Renal cortex interstitium (tissue), 11 donors: ENCODE data around the gene BCO2. TPM values are rescaled to one million over a fixed set of nuclear protein-coding genes. Genes with fewer than 3 reads are reported as not detected.

Experiments used
- DNase-seq, 11 donors: peaks; one replicate each; pipeline ENCODE4 v3.0.0-alpha.2; 2013; ENCODE audit warnings: low read depth in 9 of 11, low spot score in 4 of 11; ENCODE audit errors: extremely low read depth in 1 of 11
- polyA plus RNA-seq, 3 donors: library from polyadenylated mRNA; unstranded; fragments of 120-200 nt; gene quantifications; one replicate each; pipeline ENCODE4 v1.2.1, GENCODE V29; 2013; ENCODE audit not compliant: insufficient read length in 3 of 3

Gene BCO2
- polyA plus RNA-seq, 3 donors, result 3.1 to 6.3 (median 3.5) TPM

DNA sequence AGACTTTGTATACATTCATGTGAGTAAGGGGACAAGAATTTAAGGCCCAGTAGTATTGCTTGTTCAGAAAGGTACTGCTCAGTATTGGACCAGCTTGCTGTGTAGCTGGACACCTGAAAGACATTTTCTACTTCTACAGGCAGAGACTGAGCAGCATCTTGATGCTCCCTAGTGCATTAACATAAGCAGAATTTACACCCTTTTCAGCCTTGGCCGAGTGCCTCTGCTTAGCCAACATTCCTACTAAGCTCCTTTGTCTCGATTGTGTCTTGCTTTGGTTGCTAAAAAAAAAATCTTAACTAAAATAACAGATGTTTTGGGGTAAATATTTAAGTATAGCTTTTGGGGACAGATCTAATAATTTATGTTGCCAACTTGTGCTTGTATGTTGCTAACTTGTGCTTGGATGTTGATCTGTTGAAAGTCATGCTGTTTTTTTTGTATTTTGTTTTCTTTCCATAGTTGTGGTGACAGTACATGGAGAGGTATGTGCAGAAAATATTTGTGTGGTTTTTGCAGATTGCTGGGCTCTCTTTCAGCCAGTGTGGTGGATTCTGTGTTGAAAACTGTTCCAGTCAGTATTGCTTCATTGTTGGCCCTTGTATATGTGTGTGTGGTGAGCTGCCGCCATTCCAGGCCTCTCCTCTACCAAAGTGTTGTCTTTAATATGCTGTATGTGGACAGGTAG, 54.6 kb downstream of the BCO2 start:
- DNase-seq, result no peak

DNA sequence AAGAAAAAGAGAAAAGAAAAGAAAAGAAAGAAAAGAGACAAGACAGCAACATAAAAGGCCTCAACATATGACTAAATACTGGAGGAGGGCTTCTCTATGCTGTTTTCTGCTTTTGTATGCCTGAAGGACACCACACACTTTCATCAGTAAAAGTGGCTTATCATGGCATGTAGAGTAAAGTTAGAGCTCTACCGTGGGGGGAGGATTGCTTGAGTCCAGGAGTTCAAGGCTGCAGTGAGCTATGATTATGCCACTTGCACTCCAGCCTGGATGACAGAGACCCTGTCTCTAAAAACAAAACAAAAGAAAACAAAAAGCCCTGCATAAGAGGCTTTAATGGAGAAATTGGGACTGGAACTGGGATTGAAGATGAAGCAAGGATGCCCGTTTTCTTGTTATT, 56.6 kb downstream of the BCO2 start:
- no peak for DNase-seq

DNA sequence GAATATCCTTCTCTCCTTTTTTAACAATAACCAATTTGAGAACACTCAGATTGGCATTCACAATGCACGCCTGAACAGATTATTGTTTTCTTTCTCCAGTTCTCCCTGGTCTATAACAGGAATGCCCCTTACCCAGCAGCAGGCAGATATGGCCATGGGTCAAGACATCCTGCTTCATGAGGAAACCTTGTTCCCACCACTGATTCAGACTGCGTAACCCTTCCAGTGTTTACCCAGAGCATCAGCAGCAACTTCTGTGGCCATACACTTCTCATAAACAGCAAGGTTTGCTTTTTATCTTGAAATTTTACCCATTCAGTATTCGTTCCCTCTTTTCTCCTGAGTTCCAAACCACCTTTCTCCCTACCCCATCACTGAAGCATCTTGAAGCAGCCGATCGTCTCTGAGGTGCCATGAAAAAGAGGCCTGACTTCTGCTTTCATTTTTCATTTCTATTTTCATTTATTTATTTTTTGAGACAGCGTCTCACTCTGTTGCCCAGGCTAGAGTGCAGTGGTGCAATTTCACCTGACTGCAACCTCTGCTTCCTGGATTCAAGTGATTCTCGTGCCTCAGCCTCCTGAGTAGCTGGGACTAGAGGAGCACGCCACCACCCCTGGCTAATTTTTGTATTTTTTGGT, 60.6 kb downstream of the BCO2 start:
- no peak for DNase-seq

DNA sequence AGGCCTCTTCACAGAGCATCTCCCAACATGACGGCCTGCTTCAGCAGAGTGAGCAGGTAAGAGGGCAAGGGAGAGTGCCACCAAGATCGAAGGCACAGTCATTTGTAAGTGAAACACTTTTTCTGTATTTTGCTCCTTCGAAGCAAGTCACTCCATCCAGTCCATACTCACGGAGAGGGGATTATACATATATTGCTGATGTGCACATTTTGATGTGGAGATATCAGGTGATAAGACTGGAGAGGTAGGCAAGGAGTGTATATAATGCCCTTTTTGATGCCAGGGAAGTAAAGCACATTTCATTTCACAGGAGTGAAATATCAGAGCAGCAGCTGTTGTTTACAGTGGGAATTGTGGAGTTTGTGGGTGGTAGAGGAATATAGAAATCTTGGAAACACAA, 62.1 kb downstream of the BCO2 start:
- no peak for DNase-seq

DNA sequence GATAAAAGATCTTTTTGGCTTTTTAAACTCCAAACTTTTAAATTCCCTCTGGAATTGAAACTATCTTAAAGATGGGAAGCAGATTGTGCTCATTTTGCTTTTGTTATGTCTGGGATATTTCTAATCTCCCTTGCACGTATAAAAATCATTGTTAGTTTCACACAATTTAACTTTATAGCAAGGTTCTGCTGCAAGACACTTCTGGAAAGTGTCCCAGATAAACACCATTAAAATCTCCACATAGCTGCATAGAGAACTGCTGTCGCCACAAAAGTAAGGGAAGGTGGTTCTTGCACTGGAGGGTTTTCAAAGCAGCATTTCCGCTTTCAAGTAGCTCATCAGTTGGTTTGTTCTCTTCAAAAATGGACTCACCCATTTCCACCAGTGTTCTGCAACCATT, 62.7 kb downstream of the BCO2 start:
- DNase-seq, result peak in 2 of 11 donors; percentile 26 to 34

DNA sequence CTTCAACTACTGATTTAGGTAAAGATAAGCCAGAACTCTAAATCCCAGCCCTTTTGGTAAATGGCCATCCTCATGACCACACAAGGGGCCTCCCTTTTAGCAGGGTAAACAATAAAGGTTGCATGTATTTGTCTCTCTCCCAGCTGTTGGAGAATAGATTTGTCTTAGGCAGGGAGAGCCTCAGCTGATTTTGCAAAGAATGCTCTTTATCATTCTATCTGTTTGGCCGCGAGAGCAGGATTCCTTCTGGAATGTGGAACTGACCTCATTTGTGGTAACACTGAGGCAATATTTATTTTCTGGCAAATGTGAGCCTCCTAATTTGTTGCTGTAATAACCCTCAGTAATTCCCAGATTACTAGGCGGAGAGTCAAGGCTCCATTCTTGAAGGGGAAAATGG, 66.2 kb downstream of the BCO2 start:
- DNase-seq, result no peak

DNA sequence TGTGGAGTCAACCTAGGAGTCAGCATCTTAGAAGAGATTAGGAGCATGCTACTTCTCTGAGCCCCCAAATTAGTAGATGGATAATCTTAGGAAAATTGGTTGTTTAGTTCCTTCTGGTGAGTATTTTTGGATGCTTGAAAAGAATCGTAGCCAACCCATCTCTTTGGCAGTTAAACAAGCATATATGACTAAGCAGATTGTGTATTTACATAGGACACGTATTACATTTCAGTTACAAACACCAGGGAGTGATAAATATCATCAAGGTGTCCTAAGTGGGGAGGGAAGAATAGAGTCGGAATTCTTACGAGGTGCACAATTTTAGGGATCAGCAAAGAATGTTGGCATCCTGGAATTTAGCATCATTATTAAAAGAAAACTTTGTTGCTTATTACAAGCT, 71.9 kb downstream of the BCO2 start:
- DNase-seq, result no peak

DNA sequence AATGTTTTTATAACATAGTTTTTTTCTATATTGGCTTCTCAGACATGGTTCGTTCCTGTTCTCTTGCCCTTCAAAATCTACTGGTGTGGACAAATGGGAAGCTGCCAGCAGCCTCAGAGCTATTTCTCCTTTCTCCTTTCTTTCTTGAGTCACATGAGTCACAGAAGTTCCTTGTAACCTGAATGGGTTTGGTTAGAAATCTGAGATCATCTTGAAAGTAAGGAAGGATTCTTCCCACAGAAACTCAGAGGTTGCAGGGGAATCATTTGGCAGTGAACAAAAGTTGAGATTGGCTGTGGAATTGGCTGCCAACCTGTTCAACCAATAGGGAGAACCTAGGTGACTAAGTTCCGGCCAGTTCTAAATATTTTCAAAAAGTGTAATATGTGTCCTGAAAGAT, 72.9 kb downstream of the BCO2 start:
- DNase-seq, result no peak

DNA sequence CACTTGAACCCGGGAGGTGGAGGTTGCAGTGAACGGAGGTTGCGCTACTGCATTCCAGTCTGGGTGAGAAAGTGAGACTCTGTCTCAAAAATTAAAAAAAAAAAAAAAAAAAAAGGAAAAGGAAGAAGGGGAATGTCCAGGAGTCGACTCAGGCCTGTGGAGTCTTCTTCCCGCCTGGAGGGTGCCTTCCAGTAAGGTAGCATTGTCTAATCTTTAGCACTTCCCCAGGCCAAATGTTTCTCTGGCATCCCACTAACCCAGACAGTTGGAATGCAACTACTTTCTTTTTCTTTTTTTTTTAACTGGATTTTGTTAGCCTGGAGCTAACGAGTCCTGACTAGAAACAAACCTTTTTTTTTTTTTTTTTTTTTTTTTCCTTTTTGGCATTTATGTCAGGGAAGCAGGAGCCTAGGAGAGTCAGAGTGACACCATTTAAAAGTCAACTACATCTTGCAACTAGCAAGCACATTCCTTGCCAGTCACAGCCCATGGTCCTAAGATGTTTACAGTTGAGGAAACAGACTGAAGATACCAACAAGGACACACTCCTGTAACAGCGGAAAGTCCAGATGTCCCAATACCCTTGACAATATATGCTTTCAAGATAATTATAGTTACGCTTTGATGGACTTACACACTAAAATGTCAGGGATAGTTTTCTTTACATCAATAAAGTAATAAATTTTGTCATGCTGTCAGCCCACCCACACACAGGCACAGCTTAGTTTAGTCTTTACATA, 74.7 kb downstream of the BCO2 start:
- DNase-seq, result peak in 3 of 11 donors; percentile 9 to 26 (median 18)

DNA sequence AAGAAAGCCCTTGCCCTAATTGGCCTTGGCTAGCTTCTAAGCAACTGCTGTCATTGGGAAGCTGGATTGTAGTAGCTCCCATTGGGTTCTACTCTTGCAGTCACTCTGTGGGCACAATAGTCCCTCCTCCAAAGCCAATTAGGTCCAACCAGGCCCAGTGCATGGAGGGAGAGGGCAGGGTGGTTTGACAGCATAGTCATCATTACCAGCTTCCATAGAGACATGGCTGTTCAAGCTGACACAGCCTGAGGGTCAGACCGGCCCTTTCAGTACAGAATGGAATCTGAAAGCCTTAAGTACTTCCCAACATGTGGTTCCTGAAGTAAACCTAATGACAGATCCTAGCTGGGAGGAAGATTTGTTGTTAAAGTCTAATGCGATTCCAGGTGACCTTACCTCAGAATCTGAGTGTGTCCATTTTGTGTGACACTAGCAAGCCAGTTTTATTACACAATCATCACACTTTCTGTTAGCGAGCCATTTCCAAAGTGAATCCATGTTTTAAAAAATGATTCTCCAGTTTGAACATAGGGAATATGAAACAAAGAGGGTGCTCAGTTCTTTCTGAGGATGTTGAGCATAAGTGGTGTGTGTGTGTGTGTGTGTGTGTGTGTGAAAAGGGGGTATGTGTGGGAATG, 78.4 kb downstream of the BCO2 start:
- no peak for DNase-seq

DNA sequence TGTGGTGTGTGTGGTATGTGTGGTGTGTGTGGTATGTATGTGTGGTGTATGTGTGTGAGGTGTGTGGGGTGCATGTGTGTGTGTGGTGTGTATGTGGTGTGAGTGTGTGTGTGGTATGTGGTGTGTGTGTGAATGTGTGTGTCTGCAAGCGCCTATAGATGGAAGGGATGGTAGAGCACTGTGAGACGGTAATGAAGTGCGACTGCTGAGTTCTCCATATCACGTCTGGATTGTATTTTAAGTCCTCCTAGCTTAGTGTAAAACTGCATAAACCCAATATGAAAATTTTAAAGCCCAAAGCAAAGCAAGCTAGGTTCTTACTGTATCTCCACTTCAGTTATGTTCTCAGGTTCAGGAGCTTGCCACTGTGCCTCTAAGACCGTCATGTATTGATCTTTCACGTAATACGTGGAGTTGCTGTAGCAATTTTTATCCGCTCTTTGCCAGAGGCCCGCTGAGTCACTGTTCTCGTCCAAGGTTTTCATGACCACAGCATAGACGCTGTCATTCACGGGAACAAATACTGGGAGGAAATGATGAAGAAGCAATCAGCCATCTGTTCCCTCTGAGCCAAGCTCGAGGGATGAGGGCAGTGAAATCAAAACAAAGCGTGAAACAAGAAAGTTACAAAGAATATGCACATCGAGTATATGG, 79.9 kb downstream of the BCO2 start:
- no peak for DNase-seq

DNA sequence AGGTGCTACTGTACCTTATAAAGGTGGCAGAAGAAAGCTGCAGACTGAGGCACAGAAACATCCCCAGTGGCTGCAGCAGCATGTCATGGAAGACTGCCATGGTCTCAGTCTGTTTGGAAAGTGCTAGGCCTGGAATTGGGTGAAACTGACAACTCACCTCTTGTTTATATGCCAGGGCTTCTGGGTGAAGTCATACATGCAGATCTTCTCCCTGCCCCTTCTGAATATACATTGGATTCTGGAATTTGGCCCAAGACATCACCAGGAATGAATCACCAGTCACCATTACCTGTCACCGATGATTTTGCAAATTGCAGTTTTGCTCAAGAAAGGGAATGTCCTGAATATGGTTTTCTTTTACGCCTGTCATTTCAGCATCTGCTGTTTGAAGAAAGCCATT, 85.2 kb downstream of the BCO2 start, which contains the start of gene PLET1:
TSS of gene PLET1 (minus strand) at position 371 of the 400 bp plus-strand sequence. CDS start at position 100, 271 bp downstream.
- no peak for DNase-seq

DNA sequence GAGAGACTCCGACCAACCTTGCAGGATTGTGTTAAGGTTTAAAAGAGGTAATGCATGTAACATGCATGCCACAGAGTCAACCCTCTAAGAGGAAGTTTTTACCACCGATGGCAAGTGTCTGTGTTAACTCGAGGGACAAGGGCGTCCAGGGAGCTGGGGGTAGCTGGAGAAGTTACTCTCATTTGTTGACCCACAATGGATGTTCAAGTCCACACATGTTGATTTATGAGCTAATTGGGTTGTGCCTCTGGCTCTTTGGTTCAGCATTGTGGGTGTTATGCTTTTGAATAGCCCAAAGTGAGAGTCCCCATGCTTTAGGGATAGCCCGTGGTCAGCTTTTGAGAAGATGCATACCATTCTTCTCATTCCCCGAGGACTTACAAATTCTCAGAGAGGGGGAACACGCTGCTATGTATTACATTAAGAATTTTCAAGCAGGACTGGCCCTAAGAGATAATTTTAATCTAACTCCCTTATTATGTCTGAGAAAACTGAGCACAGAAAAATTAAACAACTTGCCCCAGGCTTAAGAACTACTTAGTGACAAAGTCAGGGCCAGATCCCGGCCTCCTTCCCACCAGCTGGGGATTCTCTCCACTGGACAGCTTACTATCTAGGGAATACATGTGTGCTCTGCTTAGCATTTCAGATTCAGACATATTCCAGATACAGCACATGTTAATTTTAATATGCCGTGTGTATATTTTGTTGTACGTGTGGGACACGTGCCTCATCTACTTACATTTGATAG, 90.5 kb downstream of the BCO2 start:
- no peak for DNase-seq

DNA sequence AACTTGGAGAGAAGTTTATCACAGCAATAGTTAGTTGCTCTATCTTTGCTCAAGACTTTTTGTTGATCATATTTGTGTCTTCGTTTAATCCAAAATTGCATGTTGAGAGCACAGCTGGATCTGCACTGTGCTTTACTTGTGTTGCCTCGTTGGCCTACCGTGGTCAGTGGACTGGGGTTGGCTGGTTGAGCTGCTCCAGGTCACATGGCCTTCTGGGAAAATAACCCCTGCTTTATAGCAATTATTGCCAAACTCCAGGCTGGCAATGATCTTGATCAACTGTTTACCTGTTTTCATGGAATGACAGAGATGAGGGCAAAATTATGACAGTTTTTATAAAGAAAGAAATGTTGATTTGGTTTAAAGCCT, 91.1 kb downstream of the BCO2 start:
- DNase-seq, result no peak

DNA sequence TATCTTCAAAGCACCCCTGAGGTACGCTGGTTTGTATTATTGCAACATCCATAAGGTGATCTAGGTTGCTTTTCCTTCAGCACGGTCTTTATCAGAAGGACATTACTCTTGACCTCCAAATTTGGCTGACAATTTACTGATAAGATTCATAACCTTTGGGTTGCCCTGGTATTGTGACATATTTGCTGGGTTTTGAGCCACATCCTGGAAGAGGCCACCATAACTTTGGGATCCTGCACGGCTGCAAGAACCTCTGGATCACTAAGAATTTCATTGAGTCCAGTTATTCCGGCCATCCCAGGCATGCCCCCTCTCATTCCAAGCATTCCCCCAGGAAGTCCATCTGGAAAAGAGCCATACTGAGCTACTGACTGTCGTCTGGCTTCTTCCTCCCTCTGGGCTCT, 91.9 kb downstream of the BCO2 start:
- DNase-seq, result no peak

DNA sequence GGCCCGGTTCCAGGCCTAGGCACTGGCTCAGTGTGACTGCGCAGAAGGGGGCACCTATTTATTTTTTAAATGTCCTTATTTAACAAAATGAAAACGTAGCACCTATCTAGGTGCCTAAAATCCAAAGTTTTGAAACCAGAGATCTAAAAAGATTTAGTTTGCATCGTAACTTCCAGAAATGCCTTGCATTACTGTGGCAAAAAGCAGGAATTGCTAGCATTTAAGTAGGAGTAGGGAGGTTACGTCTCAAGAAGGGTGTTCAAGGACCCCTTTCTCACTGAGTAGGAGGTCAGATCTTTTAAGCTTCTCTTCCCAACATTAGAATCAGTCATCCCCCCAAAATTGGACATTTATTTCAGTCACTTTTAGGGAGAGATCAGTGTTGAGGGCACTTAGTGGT, 93.1 kb downstream of the BCO2 start:
- no peak for DNase-seq
